GM10266 (cell line): ENCODE results near the gene LRTM1.

ENCODE experiments used
- DNase-seq: peaks from one replicate; pipeline ENCODE4 v3.0.0; 2012; ENCODE audit errors: extremely low spot score
- TF ChIP-seq, protein P1 (sequence below): IDR thresholded peaks from 2 replicates; pipeline ENCODE4 v1.5.1; 2012; ENCODE audit warnings: mild to moderate bottlenecking, low read depth; ENCODE audit not compliant: control insufficient read depth, insufficient read depth; ENCODE audit errors: missing control alignments

Gene LRTM1

DNA sequence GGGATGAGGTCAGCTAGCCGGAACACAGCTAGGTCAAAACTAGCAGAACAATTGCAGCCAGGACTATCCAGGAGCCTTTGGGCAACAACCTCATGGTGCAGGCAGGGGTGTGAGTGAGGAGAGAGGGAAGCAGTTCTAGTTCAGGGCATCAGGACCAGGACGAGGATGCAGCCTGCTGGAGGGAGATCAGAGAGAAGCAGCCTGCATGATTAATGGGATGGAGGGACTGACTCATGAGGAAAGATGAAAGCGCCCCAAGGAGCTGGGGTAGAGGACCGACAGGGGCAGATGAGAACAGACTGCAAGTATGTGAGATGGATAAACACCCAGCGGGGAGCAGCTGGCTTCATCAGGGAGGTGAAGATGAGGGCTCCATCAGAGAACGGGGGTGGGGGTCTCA lies 37.9 kb upstream of the LRTM1 start:
- TF ChIP-seq, protein P1, sequence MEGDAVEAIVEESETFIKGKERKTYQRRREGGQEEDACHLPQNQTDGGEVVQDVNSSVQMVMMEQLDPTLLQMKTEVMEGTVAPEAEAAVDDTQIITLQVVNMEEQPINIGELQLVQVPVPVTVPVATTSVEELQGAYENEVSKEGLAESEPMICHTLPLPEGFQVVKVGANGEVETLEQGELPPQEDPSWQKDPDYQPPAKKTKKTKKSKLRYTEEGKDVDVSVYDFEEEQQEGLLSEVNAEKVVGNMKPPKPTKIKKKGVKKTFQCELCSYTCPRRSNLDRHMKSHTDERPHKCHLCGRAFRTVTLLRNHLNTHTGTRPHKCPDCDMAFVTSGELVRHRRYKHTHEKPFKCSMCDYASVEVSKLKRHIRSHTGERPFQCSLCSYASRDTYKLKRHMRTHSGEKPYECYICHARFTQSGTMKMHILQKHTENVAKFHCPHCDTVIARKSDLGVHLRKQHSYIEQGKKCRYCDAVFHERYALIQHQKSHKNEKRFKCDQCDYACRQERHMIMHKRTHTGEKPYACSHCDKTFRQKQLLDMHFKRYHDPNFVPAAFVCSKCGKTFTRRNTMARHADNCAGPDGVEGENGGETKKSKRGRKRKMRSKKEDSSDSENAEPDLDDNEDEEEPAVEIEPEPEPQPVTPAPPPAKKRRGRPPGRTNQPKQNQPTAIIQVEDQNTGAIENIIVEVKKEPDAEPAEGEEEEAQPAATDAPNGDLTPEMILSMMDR = no peak
- DNase-seq = no peak

DNA sequence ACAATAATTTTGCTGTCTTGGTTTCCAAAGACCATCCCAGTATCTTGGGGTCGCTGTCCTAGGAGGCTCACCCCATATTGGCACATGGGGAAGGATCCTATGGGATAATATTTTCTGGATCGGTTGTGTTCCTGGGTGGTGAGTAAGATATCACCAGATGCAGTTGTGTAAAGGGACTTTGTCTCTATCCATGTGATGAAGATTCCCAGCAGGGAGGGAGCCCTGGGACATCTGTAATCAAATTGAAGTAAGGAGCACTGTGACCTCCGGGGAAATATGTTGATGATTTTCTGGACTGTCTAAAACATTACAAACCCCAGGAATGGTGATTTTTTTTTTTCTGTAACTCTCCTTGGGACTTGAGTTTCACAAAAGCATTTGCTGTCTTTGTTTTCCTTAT lies 36.2 kb upstream of the LRTM1 start:
- no peak for DNase-seq
- TF ChIP-seq, protein P1 = no peak

DNA sequence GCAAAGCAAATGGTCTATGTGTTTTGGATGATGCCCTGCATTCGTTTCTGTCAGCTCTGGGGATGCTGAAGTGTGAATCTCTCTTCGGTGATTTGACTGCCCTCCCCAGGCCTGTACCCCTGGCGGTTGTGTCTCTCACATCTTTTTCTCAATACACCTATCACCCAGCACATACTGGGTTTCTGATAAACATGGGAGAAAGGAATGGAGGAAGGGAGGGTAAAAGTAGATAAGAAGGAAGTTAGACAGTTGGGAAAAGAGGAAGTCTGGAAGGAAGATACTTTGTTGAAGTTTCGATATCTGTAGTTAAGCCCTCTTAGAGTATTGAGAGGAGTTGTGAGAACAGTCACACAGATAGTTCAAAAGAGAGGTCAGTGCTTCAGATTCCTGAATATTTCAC lies 35.8 kb upstream of the LRTM1 start:
- no peak for DNase-seq
- TF ChIP-seq, protein P1 = no peak

DNA sequence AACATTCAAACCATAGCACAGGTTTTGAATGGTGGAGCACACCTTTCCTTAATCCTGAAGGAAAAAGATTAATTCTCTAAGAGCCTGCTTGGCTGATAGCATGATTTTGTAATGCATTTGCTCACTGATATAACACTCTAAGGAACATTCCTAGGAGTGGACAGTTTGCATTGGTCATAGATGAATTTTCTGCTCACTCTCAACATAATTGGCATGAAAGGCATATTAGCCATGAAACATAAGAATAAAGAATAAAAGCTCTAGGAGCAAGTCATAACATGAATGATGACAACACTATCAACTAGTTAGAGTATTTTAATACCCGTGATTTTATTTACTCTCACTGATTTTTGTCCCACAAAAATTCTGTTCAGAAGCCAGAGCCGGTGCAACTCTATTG lies 34.3 kb upstream of the LRTM1 start:
- TF ChIP-seq, protein P1 = no peak
- no peak for DNase-seq

DNA sequence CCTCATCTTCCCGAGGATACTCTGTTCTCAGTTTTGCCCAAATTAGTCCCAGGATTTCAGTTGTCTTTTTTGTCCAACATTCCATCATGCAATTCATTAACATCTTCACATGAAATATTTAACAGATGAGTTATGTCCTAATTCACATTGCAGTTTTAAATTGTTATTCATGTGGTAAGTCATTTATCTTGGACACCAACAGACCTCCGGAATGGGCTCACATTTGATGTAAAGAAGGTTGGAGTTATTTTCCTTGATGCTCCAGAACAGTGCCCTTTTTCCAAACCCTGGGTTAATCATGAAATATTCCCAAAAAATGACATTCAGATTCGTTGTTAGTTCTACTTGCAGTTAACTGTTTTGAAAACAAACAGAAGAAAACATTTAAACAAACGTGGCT lies 32.8 kb upstream of the LRTM1 start:
- no peak for DNase-seq
- TF ChIP-seq, protein P1 = no peak

DNA sequence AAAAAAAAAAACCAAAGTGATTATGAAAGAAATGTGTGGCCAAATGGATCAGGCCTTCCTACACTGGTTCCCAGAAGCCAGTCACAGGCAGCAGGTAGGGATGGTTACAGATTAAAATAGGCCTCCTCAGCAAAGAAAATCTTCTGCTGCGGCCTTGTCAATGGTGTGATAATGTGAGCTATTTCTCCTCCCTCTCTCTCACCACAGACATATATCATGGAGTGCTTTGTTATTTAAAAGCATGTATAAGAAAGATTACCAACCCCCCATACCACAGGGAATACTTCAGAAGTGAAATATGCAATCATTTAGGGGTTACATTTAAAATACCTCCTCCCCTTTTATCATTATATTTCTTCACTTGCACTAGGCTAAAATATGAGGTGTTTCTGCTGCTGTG lies 32.2 kb upstream of the LRTM1 start:
- TF ChIP-seq, protein P1 = no peak
- no peak for DNase-seq

DNA sequence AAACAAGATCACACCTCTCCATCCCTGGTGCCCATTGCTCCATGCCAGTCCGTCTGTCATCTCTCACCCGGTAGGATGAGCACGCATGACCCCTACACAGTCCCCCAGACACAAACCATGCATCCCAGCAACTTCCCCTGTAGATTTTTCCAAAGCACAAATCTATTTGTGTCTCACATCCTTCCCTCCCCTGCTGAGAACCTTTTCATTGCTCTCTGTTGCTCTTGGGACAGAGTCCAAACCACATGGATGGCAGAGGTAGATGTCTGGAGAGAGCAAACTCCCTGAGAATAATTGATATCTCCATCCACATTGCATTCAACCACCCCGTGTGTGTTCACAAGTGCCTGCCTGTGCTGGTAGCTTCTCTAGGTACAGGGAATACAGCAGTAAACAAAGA lies 29.9 kb upstream of the LRTM1 start:
- TF ChIP-seq, protein P1 = no peak
- no peak for DNase-seq
